CD4-positive, alpha-beta T cell (primary cell): ENCODE measurements around the gene SLC16A1. TPM values are rescaled to one million over a fixed set of nuclear protein-coding genes. Genes with fewer than 3 reads are reported as not detected.

Experiments used
- ATAC-seq: fragments of 200-7000 bp; cut with Tn5 transposase; one replicate; pipeline ENCODE4 v1.10.0; 2022; ENCODE audit warnings: mild to moderate bottlenecking; ENCODE audit not compliant: poor library complexity
- CTCF ChIA-PET: fragments of 350-600 bp; sonication (Branson Sonifier 250); formaldehyde crosslinking; loops from one replicate; lab custom pipeline; 2021; ENCODE audit warnings: antibody characterized with exemption, inconsistent platforms; lab: Charles Lee
- POLR2A ChIA-PET: fragments of 350-600 bp; sonication (Branson Sonifier 250); formaldehyde crosslinking; loops from one replicate; lab custom pipeline; 2021; ENCODE audit warnings: antibody characterized with exemption, inconsistent platforms; lab: Charles Lee
- DNase-seq, 14 experiments: peaks; one replicate each; pipeline ENCODE4 v3.0.0-alpha.2; 2013 to 2020; ENCODE audit warnings: mixed read lengths in 2 of 14
- H3K27ac ChIP-seq, 2 donors: one replicate each; pipeline versions ENCODE4 v1.5.1 to v1.7.0; 2013; ENCODE audit warnings: low read length in 2 of 2, low read depth in 1 of 2, mild to moderate bottlenecking in 1 of 2
- H3K27me3 ChIP-seq, 2 experiments: 1 replicate in 1 of 2; 2 replicates in 1 of 2; pipeline versions ENCODE4 v1.6.1 to v1.7.0; 2013; ENCODE audit warnings: low read length in 2 of 2, control low read depth in 1 of 2, mild to moderate bottlenecking in 1 of 2, moderate library complexity in 1 of 2; ENCODE audit not compliant: insufficient read depth in 2 of 2, control insufficient read depth in 1 of 2
- H3K36me3 ChIP-seq: one replicate; pipeline ENCODE4 v1.6.1; 2013; ENCODE audit warnings: low read length, control low read depth; ENCODE audit not compliant: insufficient read depth
- H3K4me1 ChIP-seq: one replicate; pipeline ENCODE4 v1.6.1; 2013; ENCODE audit warnings: low read length, control low read depth; ENCODE audit not compliant: insufficient read depth
- H3K4me3 ChIP-seq: one replicate; pipeline ENCODE4 v1.5.1; 2013; ENCODE audit warnings: mild to moderate bottlenecking, low read length, moderate library complexity
- H3K9me3 ChIP-seq, 2 experiments: 1 replicate in 1 of 2; 2 replicates in 1 of 2; pipeline versions ENCODE4 v1.6.1 to v1.7.0; 2013; ENCODE audit warnings: low read length in 2 of 2, mild to moderate bottlenecking in 2 of 2, control low read depth in 1 of 2, moderate library complexity in 1 of 2; ENCODE audit not compliant: control insufficient read depth in 1 of 2, insufficient read depth in 1 of 2
- H3K27ac Mint-ChIP-seq: one replicate; pipeline ENCODE4 v1.8.0; 2020; ENCODE audit warnings: mixed read lengths
- H3K27me3 Mint-ChIP-seq: one replicate; pipeline ENCODE4 v1.8.0; 2021; ENCODE audit warnings: mixed read lengths
- H3K36me3 Mint-ChIP-seq: one replicate; pipeline ENCODE4 v1.8.0; 2021; ENCODE audit warnings: low read depth, mixed read lengths
- H3K4me1 Mint-ChIP-seq: one replicate; pipeline ENCODE4 v1.8.0; 2021; ENCODE audit warnings: low read depth, mixed read lengths
- H3K4me3 Mint-ChIP-seq: one replicate; pipeline ENCODE4 v1.8.0; 2020; ENCODE audit warnings: mild to moderate bottlenecking, mixed read lengths
- H3K9me3 Mint-ChIP-seq: one replicate; pipeline ENCODE4 v1.8.0; 2020; ENCODE audit warnings: mixed read lengths
- intact Hi-C, 2 experiments: fragments of 100-400 bp; cut with DNase I in 1 of 2; cut with micrococcal nuclease in 1 of 2; formaldehyde crosslinking; loops; one replicate each; pipeline versions ENCODE4 v1.15.1 to v1.9.0; 2023 to 2025; cut with DNase I, micrococcal nuclease
- total RNA-seq, 174 experiments: library from RNA in 2 of 174; stranded (reverse) in 2 of 174; gene quantifications; one replicate each; pipeline ENCODE4 v1.2.3 and lab custom pipeline; 2021 to 2026
- TF ChIP-seq, protein P1 (sequence below): fragments of 200-600 bp; IDR thresholded peaks from one replicate; pipeline ENCODE4 v1.8.0; 2022; ENCODE audit warnings: antibody characterized with exemption, mild to moderate bottlenecking

SLC16A1 gene
- total RNA-seq, 2 experiments from 2014 or later = 22.9 to 26.6 TPM

DNA sequence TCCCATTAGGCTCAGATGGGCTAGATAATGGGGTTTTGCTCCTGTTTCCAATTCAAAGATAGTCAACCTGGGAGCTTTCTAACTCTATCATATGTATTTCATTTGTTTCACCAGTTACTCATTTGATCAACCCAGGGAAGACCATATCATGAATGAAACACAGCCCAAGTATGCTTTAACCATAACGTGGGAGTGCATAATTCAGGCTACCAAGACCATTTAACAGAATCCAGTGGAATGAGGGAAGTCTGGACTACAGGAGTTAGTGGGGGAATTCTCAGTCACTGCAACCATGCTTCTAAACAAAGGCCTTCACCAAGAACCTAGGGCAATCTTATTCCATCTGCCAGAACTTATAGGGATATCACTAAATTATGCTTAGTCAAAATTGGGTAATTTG lies 15.0 kb upstream of the SLC16A1 start:
- intact Hi-C loops = no loop called here
- POLR2A ChIA-PET = interaction anchor here (0.6 kb wide), 1 partner anchor 15 kb away, joined by 3 read pairs; the partner anchor contains the start of gene SLC16A1
- no peak overlapping the region for H3K4me3 Mint-ChIP-seq
- CTCF ChIA-PET = no interaction called here
- Histone ChIP-seq H3K27me3 (no peaks in the 10 kb centered on the region), H3K4me1 (no peaks in the 10 kb centered on the region), H3K27ac (no peak overlapping the region), H3K9me3 (no peaks in the 10 kb centered on the region), H3K4me3 (no peak overlapping the region), H3K36me3 (peaks cover 21% of the 10 kb centered on the region)
- TF ChIP-seq, protein P1, sequence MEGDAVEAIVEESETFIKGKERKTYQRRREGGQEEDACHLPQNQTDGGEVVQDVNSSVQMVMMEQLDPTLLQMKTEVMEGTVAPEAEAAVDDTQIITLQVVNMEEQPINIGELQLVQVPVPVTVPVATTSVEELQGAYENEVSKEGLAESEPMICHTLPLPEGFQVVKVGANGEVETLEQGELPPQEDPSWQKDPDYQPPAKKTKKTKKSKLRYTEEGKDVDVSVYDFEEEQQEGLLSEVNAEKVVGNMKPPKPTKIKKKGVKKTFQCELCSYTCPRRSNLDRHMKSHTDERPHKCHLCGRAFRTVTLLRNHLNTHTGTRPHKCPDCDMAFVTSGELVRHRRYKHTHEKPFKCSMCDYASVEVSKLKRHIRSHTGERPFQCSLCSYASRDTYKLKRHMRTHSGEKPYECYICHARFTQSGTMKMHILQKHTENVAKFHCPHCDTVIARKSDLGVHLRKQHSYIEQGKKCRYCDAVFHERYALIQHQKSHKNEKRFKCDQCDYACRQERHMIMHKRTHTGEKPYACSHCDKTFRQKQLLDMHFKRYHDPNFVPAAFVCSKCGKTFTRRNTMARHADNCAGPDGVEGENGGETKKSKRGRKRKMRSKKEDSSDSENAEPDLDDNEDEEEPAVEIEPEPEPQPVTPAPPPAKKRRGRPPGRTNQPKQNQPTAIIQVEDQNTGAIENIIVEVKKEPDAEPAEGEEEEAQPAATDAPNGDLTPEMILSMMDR = no peak
- H3K9me3 Mint-ChIP-seq = no peaks in the 10 kb centered on the region
- DNase-seq = no peak
- peaks cover 48% of the 10 kb centered on the region for H3K36me3 Mint-ChIP-seq
- ATAC-seq = no peak
- peaks cover 4% of the 10 kb centered on the region for H3K4me1 Mint-ChIP-seq
- no peaks in the 10 kb centered on the region for H3K27me3 Mint-ChIP-seq
- H3K27ac Mint-ChIP-seq = no peak overlapping the region

DNA sequence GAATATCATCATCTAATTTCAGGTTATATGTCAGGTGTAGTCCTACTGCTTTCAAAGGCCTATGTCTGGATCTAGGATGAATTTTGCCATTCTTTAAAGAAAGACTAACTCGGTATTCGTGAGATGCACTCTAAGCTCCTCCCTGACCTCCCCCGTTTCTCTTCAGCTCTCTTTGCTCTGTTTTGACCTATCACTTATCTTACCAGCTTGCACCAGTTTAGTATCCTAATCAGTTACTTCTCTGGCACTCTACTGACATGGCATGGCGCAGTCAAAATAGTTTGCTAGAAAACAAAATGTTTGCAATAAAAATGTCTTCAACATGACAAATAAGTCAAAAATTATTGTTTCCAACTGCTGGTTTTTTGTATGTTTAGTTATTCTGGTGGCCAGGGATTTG lies 8.4 kb upstream of the SLC16A1 start:
- DNase-seq (no peak), ATAC-seq (no peak)
- CTCF ChIA-PET = interaction anchor here (1.4 kb wide), 1 partner anchor 27 kb away, joined by 4 read pairs; no protein-coding TSS in a partner anchor
- Histone ChIP-seq H3K9me3 (no peaks in the 10 kb centered on the region), H3K36me3 (peaks cover 36% of the 10 kb centered on the region), H3K4me1 (no peaks in the 10 kb centered on the region), H3K27ac (no peak overlapping the region), H3K27me3 (no peaks in the 10 kb centered on the region), H3K4me3 (no peak overlapping the region)
- intact Hi-C loops = no loop called here
- no peaks in the 10 kb centered on the region for H3K9me3 Mint-ChIP-seq
- no peak overlapping the region for H3K4me3 Mint-ChIP-seq
- POLR2A ChIA-PET = interaction anchor here (1.4 kb wide), 1 partner anchor 8 kb away, joined by 3 read pairs; the partner anchor contains the start of gene SLC16A1
- peaks cover 62% of the 10 kb centered on the region for H3K36me3 Mint-ChIP-seq
- TF ChIP-seq, protein P1 = no peak
- peaks cover 36% of the 10 kb centered on the region for H3K4me1 Mint-ChIP-seq
- no peak overlapping the region for H3K27ac Mint-ChIP-seq
- H3K27me3 Mint-ChIP-seq = no peaks in the 10 kb centered on the region

DNA sequence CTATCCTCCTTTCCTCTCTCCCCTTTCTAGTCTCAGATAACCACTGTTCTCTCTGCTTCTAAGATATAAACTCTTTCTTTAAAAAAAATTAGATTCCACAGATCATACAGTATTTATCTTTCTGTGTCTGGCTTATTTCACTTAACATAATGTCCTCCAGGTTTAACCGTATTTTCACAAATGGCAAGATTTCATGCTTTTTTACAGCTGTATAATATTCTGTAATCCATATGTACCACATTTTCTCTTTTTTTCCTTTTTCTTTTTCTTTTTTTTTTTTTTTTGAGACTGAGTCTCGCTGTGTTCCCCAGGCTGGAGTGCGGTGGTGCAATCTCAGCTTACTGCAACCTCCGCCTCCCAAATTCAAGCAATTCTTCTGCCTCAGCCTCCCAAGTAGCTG lies 5.1 kb upstream of the SLC16A1 start:
- H3K36me3 ChIP-seq = peaks cover 16% of the 10 kb centered on the region
- ChIA-PET CTCF (interaction anchor here (1.2 to 2.0 kb wide), 2 partner anchors 112 to 246 kb away, joined by 3 to 7 read pairs; partner anchors contain the start of genes LRIG2 and PPM1J), POLR2A (no interaction called here)
- H3K9me3 Mint-ChIP-seq = no peaks in the 10 kb centered on the region
- no peak overlapping the region for H3K27ac Mint-ChIP-seq
- no peaks in the 10 kb centered on the region for H3K9me3 ChIP-seq
- H3K4me3 Mint-ChIP-seq = no peak overlapping the region
- no peak overlapping the region for H3K27ac ChIP-seq
- intact Hi-C loops = no loop called here
- DNase-seq (no peak), ATAC-seq (no peak)
- peaks cover 51% of the 10 kb centered on the region for H3K36me3 Mint-ChIP-seq
- no peak overlapping the region for H3K4me3 ChIP-seq
- TF ChIP-seq, protein P1 = no peak
- H3K4me1 ChIP-seq = peaks cover 25% of the 10 kb centered on the region
- H3K27me3 ChIP-seq = no peaks in the 10 kb centered on the region
- H3K27me3 Mint-ChIP-seq = no peaks in the 10 kb centered on the region
- H3K4me1 Mint-ChIP-seq = peaks cover 52% of the 10 kb centered on the region
